NAMALWA (cell line): ENCODE data around the gene MDC1.

ENCODE experiments used
- DNase-seq: peaks from one replicate; pipeline ENCODE4 v3.0.0-alpha.2; 2015; ENCODE audit warnings: low spot score

The MDC1 gene

GRCh38 chr6:30707281-30707850, 9.7 kb downstream of the MDC1 start:
- DNase-seq, result no peak

- no peak for DNase-seq
Observed at GRCh38 chr6:30705620-30706019, 11.5 kb downstream of the MDC1 start.

GRCh38 chr6:30703821-30704220, 13.3 kb downstream of the MDC1 start:
- no peak for DNase-seq

GRCh38 chr6:30703011-30703410, 14.1 kb downstream of the MDC1 start:
- DNase-seq, result no peak

GRCh38 chr6:30700340-30700739, 16.7 kb downstream of the MDC1 start:
- no peak for DNase-seq

- no peak for DNase-seq
Observed at GRCh38 chr6:30696432-30696831, 20.6 kb downstream of the MDC1 start.

- DNase-seq, result peak; percentile 31
Observed at GRCh38 chr6:30691208-30691847, 25.8 kb downstream of the MDC1 start.

- DNase-seq, result peak; percentile 79
Observed at GRCh38 chr6:30690403-30691207, 26.5 kb downstream of the MDC1 start, which contains the start of gene NRM. Gene NRM (minus strand): TSS chr6:30690984. CDS start chr6:30690974, 10 bp downstream.

- no peak for DNase-seq
Observed at GRCh38 chr6:30689985-30690384, 27.1 kb downstream of the MDC1 start.

GRCh38 chr6:30689022-30689865, 27.8 kb downstream of the MDC1 start:
- DNase-seq, result peak; percentile 36

- peak; percentile 70 for DNase-seq
Observed at GRCh38 chr6:30688569-30688968, 28.5 kb downstream of the MDC1 start.

- peak; percentile 42 for DNase-seq
Observed at GRCh38 chr6:30687659-30688431, 29.2 kb downstream of the MDC1 start.

- DNase-seq, result peak; percentile 91
Observed at GRCh38 chr6:30686908-30687658, 30.0 kb downstream of the MDC1 start.

GRCh38 chr6:30686009-30686907, 30.8 kb downstream of the MDC1 start, which contains the start of gene PPP1R18:
Gene PPP1R18 (minus strand): TSS chr6:30686645. CDS start chr6:30686018, 627 bp downstream.
- peak; percentile 71 for DNase-seq

- peak; percentile 54 for DNase-seq
Observed at GRCh38 chr6:30685157-30686008, 31.7 kb downstream of the MDC1 start.

GRCh38 chr6:30684386-30685156, 32.5 kb downstream of the MDC1 start:
- DNase-seq, result peak; percentile 64

- DNase-seq, result peak; percentile 45
Observed at GRCh38 chr6:30683980-30684338, 33.1 kb downstream of the MDC1 start.
